ENCODE measurements around the gene ODF2L.

The ODF2L gene

DNA sequence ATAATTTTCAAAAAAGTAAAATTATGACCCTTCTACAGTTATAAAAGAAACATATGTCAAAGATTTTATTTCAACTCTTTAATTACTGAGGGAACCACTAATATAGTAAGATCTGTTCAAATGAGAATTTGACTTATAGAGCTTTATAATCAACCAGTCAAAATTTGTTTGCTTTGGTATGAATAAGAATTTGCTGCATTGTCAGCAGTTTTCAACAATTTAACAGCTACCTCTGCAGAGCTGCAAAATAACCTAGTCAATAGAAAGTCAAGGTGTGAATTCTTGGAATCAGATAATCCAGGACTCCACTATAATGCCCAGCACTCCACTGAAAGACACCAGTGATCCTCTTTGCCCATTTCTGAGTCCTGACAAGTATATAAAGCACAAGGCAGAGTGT is 78.2 kb downstream of the ODF2L start:
- Histone ChIP-seq H3K36me3 (ENCODE audit: control insufficient read depth, insufficient read depth, low read length) (no peaks in the 10 kb centered on the region), H3K9me3 (ENCODE audit: control insufficient read depth, insufficient read depth, low read length) (no peaks in the 10 kb centered on the region), H3K4me1 (ENCODE audit: control insufficient read depth, insufficient read depth, low read length) (peaks cover 7% of the 10 kb centered on the region; the same call in 1 of the 2 replicates), H3K27ac (ENCODE audit: low read depth, low read length) (no peak overlapping the region), H3K4me3 (ENCODE audit: low read depth, low read length) (no peak overlapping the region), H3K9ac (ENCODE audit: low read depth, low read length) (no peak overlapping the region), H3K27me3 (ENCODE audit: control insufficient read depth, insufficient read depth, low read length) (no peaks in the 10 kb centered on the region)

DNA sequence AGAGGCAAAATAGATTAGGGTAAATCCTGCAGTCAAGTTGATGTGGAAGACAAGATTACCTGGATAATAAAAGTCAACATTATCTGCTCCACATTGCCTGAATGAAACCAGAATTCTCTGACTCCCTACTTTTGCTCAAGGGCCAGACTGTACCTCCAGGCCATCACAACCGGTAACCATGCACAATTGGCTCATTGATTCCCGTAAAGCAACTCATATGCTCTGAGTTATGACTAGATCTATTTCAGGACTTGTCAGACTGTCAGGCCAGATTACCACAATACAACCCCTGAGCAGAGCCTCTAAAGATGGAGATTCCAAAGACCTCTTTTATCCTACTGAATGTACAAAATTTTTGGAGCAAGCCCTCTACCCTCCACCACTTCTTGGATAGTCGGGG is 90.4 kb downstream of the ODF2L start:
- no peaks in the 10 kb centered on the region for H3K36me3 ChIP-seq (ENCODE audit: control insufficient read depth, insufficient read depth, low read length)
- no peak overlapping the region for H3K9ac ChIP-seq (ENCODE audit: low read depth, low read length)

DNA sequence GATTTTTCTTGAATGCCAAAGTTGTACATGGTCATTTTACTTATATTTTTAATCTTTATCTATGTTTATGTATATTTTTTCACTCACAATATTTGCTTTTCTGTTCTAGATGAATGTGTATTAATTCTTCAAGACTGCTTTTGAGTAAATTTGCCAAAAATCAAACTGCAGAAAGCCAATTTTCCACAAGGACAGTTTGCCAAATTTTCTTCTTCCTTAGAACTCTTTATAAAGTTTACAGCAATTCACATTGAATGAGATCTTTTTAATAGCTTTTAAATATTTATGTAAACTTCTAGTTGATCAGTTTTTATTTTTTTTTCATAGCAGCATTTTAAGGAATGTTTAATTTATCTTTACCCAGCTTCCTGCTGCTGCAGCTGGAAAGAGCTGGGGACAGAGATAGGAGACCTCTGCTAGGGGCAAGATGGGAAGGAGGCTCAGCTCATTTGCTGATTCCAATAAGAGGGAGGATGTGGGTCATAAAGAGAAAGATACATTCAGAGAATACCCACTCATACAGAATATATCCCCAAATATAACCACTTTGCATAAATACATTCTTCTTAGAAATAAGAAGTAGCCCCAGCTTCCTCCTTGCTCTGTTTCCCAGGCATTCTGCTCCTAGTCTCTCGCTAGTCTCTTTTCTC is 93.0 kb downstream of the ODF2L start:
- H3K4me1 ChIP-seq (ENCODE audit: control insufficient read depth, insufficient read depth, low read length), result no peaks in the 10 kb centered on the region
- no peaks in the 10 kb centered on the region for H3K36me3 ChIP-seq (ENCODE audit: control insufficient read depth, insufficient read depth, low read length)
- no peak overlapping the region for H3K27ac ChIP-seq (ENCODE audit: low read depth, low read length)
- no peak overlapping the region for H3K4me3 ChIP-seq (ENCODE audit: low read depth, low read length)
- H3K9me3 ChIP-seq (ENCODE audit: control insufficient read depth, insufficient read depth, low read length), result no peaks in the 10 kb centered on the region
- H3K9ac ChIP-seq (ENCODE audit: low read depth, low read length), result no peak overlapping the region
- no peaks in the 10 kb centered on the region for H3K27me3 ChIP-seq (ENCODE audit: control insufficient read depth, insufficient read depth, low read length)

More for the DNA sequence above, 90.4 kb downstream of the ODF2L start:
- Histone ChIP-seq H3K4me3 (ENCODE audit: low read depth, low read length) (no peak overlapping the region), H3K27me3 (ENCODE audit: control insufficient read depth, insufficient read depth, low read length) (no peaks in the 10 kb centered on the region), H3K27ac (ENCODE audit: low read depth, low read length) (no peak overlapping the region), H3K9me3 (ENCODE audit: control insufficient read depth, insufficient read depth, low read length) (no peaks in the 10 kb centered on the region), H3K4me1 (ENCODE audit: control insufficient read depth, insufficient read depth, low read length) (no peaks in the 10 kb centered on the region)
